Adipocyte (in vitro differentiated cells): ENCODE results near the gene CHEK2.
"Not testable (repeated sequence)": the region's sequence is repeated elsewhere in the genome, so short reads cannot be mapped to it uniquely, and the experiment has no call there.

Source experiments
- DNase-seq: peaks from one replicate; pipeline ENCODE4 v3.0.0-alpha.2; 2015; ENCODE audit warnings: low read depth
- H3K27me3 ChIP-seq: replicated peaks from 2 replicates; pipeline ENCODE4 v1.7.0; 2013; ENCODE audit warnings: mild to moderate bottlenecking, low read length, moderate library complexity; ENCODE audit not compliant: control insufficient read depth, insufficient read depth
- H3K36me3 ChIP-seq: 2 replicates; pipeline ENCODE4 v1.7.0; 2013; ENCODE audit warnings: low read length, mild to moderate bottlenecking, moderate library complexity; ENCODE audit not compliant: control insufficient read depth, insufficient read depth, severe bottlenecking
- H3K4me1 ChIP-seq: 2 replicates; pipeline ENCODE4 v1.7.0; 2013; ENCODE audit warnings: mild to moderate bottlenecking, low read length, moderate library complexity; ENCODE audit not compliant: control insufficient read depth, insufficient read depth
- H3K4me3 ChIP-seq: 2 replicates; pipeline ENCODE4 v1.7.0; 2013; ENCODE audit warnings: mild to moderate bottlenecking, low read length, moderate library complexity
- H3K9ac ChIP-seq: 2 replicates; pipeline ENCODE4 v1.7.0; 2013; ENCODE audit warnings: mild to moderate bottlenecking, low read length, moderate library complexity
- H3K9me3 ChIP-seq: 2 replicates; pipeline ENCODE4 v1.7.0; 2013; ENCODE audit warnings: mild to moderate bottlenecking, low read length, moderate library complexity; ENCODE audit not compliant: control insufficient read depth

CHEK2 gene

GRCh38 chr22:28679611-28680287, 61.9 kb downstream of the CHEK2 start, which contains the start of gene TTC28:
TTC28 (minus strand) TSS chr22:28679840; CDS start chr22:28679723, 117 bp downstream.
- peak within 1 kb of the TSS; percentile 92 for H3K4me3 ChIP-seq
- H3K4me1 ChIP-seq, H3K27me3 ChIP-seq, H3K36me3 ChIP-seq, H3K9me3 ChIP-seq: not testable (repeated sequence)
- H3K9ac ChIP-seq: peak within 1 kb of the TSS; percentile 89
- peak; percentile 92 for DNase-seq

GRCh38 chr22:28678778-28679610, 62.6 kb downstream of the CHEK2 start:
- H3K36me3 ChIP-seq, H3K9me3 ChIP-seq, H3K27me3 ChIP-seq, H3K4me1 ChIP-seq: not testable (repeated sequence)
- peak; percentile 51 for DNase-seq
- Histone ChIP-seq H3K4me3 (peak overlapping the region; percentile 92), H3K9ac (peak overlapping the region; percentile 89)

GRCh38 chr22:28678170-28678569, 63.5 kb downstream of the CHEK2 start:
- peak overlapping the region; percentile 92 for H3K4me3 ChIP-seq
- not testable (repeated sequence) for H3K9ac ChIP-seq, DNase-seq, H3K4me1 ChIP-seq, H3K36me3 ChIP-seq, H3K9me3 ChIP-seq, H3K27me3 ChIP-seq

- Histone ChIP-seq H3K4me1 (no peaks in the 10 kb centered on the region), H3K4me3 (no peak overlapping the region), H3K9ac (no peak overlapping the region), H3K9me3 (no peaks in the 10 kb centered on the region), H3K27me3 (no peaks in the 10 kb centered on the region), H3K36me3 (no peaks in the 10 kb centered on the region)
- DNase-seq: peak; percentile 71
Measured at GRCh38 chr22:28674121-28674563, 67.5 kb downstream of the CHEK2 start.

GRCh38 chr22:28670756-28671155, 70.9 kb downstream of the CHEK2 start:
- Histone ChIP-seq H3K4me3 (no peak overlapping the region), H3K9ac (no peak overlapping the region), H3K27me3 (no peaks in the 10 kb centered on the region), H3K36me3 (no peaks in the 10 kb centered on the region), H3K9me3 (no peaks in the 10 kb centered on the region), H3K4me1 (no peaks in the 10 kb centered on the region)
- DNase-seq: no peak

GRCh38 chr22:28670161-28670560, 71.5 kb downstream of the CHEK2 start:
- Histone ChIP-seq H3K27me3 (no peaks in the 10 kb centered on the region), H3K9ac (no peak overlapping the region), H3K4me3 (no peak overlapping the region), H3K9me3 (no peaks in the 10 kb centered on the region), H3K4me1 (no peaks in the 10 kb centered on the region), H3K36me3 (no peaks in the 10 kb centered on the region)
- DNase-seq: no peak

GRCh38 chr22:28669387-28669786, 72.2 kb downstream of the CHEK2 start:
- Histone ChIP-seq H3K4me1 (no peaks in the 10 kb centered on the region), H3K4me3 (no peak overlapping the region), H3K27me3 (no peaks in the 10 kb centered on the region), H3K36me3 (no peaks in the 10 kb centered on the region), H3K9me3 (no peaks in the 10 kb centered on the region), H3K9ac (no peak overlapping the region)
- DNase-seq: no peak

- not testable (repeated sequence) for H3K9me3 ChIP-seq, DNase-seq, H3K4me3 ChIP-seq, H3K36me3 ChIP-seq, H3K9ac ChIP-seq, H3K27me3 ChIP-seq, H3K4me1 ChIP-seq
Measured at GRCh38 chr22:28663569-28663942, 78.1 kb downstream of the CHEK2 start.

GRCh38 chr22:28658448-28658847, 83.2 kb downstream of the CHEK2 start:
- DNase-seq: no peak
- Histone ChIP-seq H3K9me3 (no peaks in the 10 kb centered on the region), H3K4me1 (no peaks in the 10 kb centered on the region), H3K9ac (no peak overlapping the region), H3K36me3 (no peaks in the 10 kb centered on the region), H3K4me3 (no peak overlapping the region), H3K27me3 (no peaks in the 10 kb centered on the region)

- H3K4me1 ChIP-seq: no peaks in the 10 kb centered on the region
- DNase-seq: no peak
- H3K9ac ChIP-seq: no peak overlapping the region
- no peaks in the 10 kb centered on the region for H3K27me3 ChIP-seq
- no peaks in the 10 kb centered on the region for H3K36me3 ChIP-seq
- no peak overlapping the region for H3K4me3 ChIP-seq
- peaks cover 4% of the 10 kb centered on the region for H3K9me3 ChIP-seq
Measured at GRCh38 chr22:28656181-28656580, 85.4 kb downstream of the CHEK2 start.

GRCh38 chr22:28650463-28650862, 91.2 kb downstream of the CHEK2 start:
- no peaks in the 10 kb centered on the region for H3K27me3 ChIP-seq
- H3K4me1 ChIP-seq: no peaks in the 10 kb centered on the region
- H3K36me3 ChIP-seq: no peaks in the 10 kb centered on the region
- DNase-seq: no peak
- no peak overlapping the region for H3K4me3 ChIP-seq
- H3K9me3 ChIP-seq: peaks cover 4% of the 10 kb centered on the region
- H3K9ac ChIP-seq: no peak overlapping the region
